Loucy (cell line): Measurements from ENCODE around the gene ATP1A4.

ENCODE experiments used
- CTCF ChIP-seq: fragments of 200-600 bp; sonication (generic); conservative IDR thresholded peaks from 2 replicates; pipeline ENCODE4 v1.5.1; 2014; ENCODE audit warnings: mild to moderate bottlenecking, antibody characterized with exemption, low read length
- EZH2phosphoT487 ChIP-seq: fragments of 200-600 bp; IDR thresholded peaks from 2 replicates; pipeline ENCODE4 v1.6.1; 2018; ENCODE audit warnings: antibody characterized with exemption, mild to moderate bottlenecking, moderate library complexity, borderline replicate concordance

DNA sequence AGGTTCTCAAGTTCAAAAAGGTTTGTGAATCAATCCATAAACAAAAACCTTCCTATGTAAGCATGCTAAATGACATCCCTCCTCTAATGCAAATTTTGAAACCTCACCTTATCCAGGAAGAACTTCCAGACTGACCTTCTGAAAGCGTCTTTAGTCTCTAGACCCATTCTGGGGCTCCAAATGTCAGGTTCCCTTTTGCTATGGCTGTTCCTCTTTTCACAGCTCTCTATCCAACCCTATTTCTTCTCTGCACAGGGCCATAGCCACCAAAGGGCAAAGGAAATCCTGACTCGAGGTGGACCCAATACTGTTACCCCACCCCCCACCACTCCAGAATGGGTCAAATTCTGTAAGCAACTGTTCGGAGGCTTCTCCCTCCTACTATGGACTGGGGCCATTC, 3.4 kb downstream of the ATP1A4 start:
- TF ChIP-seq CTCF (no peak), EZH2phosphoT487 (no peak)
